Measurements from ENCODE around the gene SLC29A1.
"Not testable (repeated sequence)": the region's sequence is repeated elsewhere in the genome, so short reads cannot be mapped to it uniquely, and the experiment has no call there.

The SLC29A1 gene

DNA sequence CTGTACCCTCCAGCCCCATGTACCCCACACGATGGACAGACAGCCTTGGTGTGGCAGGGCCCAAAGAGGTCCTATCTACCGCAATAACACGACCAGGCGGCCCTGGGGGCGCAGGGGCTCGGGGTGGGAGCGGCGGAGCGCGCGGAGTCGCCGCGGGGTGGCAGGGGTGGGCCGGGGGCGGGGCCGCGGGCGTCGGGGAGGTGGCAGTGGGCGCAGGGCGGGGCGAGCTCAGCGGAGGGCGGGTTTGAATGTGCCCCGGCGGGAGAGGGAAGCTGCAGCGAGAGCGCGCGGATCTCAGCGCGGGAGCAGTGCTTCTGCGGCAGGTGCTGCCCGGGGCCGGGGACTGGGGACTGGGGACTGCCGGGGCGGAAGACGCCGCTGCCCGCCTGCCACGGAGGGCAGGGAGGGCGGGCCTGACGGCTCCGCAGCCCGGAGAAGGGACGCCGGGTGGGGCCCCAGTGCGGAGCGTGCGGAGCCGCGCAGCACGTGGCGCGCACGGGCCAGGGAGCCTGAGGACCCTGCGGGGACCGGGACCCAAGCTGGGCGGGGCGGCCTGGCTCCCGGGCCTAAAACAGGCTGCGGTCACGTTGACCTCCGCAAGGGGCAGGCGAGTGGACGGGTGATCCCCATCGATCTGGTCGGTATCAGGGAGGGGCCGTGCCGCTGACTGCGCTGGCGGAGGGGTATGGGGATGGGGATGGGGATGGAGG is at the start of gene SLC29A1:
TSS of gene SLC29A1 (plus strand) at position 277 of the 710 bp plus-strand sequence. CDS start 3,719 bp downstream, outside the sequence.
- FAIRE-seq = no peak

DNA sequence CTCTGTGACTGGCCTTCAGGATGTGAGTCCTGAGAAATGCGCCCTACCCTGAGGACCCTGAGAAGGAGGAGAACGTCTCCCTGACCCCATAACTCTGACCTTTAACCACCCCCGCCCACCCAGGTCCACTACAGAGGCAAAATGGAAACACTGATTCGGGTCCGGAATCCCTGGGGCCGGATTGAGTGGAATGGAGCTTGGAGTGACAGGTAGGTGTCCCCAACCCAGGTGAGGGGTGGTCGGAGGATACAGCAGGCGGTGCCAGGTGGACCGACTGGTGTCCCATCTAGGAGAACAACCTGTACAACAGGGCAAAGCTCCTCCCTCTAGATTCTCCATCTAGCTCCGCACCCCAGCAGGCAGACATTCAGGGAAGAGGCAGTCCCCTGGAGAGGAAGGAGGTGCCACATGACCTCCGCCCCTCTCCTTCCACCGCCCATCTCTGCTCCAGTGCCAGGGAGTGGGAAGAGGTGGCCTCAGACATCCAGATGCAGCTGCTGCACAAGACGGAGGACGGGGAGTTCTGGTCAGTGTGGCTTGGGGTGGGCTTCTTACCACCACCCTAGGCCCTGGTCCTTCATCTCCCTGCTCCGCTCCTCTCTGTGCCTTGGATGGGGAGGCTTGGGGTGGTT is 47.1 kb upstream of the SLC29A1 start:
- FAIRE-seq = no peak

DNA sequence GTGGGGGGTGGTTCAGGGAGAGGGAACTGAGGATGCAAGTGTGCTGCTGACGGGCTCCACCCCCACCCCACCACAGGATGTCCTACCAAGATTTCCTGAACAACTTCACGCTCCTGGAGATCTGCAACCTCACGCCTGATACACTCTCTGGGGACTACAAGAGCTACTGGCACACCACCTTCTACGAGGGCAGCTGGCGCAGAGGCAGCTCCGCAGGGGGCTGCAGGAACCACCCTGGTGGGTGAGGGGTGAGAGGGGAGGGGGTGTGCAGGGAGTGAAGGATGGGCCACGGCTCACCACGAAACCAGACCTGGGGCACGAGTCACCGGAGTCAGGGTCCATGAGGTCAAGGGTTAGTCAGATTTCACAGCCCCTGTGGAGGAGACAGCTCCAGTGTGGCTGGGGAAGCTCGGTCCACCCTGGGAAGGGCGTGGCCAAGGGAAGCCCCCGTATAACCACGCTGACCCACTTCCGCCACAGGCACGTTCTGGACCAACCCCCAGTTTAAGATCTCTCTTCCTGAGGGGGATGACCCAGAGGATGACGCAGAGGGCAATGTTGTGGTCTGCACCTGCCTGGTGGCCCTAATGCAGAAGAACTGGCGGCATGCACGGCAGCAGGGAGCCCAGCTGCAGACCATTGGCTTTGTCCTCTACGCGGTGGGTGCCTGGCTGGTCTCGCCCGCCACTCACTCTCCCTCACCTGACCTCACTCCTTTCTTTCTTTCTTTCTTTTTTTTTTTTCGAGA is 46.5 kb upstream of the SLC29A1 start:
- FAIRE-seq = no peak

DNA sequence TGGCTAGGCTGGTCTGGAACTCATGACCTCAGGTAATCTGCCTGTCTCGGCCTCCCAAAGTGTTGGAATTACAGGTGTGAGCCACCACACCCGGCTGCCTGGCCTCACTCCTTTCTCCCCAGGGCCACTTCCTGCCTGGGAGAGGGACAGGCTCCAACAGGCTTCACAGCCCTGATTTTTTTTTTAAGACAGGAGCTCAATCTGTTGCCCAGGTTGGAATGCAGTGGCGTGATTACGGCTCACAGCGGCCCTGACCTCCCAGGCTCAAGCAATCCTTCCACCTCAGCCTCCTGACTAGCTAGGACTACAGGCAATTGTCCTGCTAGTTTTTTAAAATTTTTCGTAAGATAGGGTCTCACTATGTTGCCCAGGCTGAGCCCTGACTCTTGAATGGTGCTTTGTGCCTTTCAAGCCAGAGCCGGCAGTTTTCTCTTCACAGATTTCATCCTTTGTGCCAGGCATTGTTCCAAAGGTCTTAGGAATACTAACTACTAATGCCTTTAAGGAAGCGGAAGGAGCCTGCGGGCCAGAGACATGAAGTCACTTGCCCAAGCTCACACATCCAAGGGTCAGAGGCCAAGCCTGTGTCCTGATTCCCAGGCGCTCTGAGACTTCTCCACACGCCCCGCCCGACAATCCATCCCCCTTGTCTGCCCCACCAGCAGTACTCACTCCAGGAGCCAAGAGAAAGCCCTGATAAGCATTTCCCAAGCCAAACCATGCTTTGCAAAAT is 45.5 kb upstream of the SLC29A1 start:
- no peak for FAIRE-seq

DNA sequence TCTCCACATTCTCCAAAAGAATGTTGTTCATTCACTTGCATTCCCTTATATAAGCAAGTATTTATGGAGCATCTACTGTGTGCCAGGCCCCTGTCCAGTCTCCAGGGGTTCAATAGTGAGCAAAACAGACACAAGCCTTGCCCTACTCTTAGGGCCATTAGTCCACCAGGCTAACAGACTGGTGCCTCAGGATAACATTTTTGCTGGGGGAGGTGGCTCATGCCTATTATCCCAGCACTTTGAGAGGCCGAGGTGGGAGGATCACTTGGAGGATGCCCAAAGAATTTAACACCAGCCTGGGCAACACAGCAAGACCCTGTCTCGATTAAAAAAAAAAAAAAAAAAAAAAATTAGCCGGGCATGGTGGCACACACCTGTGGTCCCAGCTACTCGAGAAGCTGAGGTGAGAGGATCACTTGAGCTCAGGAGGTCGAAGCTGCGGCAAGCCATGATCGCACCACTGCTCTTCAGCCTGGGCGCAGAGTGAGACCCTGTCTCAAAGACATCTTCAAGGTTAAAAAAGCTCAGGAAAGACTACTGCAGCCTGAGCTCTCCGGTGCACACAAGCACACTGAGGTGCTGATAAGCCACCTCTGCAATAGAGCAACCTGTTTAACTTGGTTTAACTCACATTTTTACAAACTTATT is 44.8 kb upstream of the SLC29A1 start:
- no peak for FAIRE-seq

DNA sequence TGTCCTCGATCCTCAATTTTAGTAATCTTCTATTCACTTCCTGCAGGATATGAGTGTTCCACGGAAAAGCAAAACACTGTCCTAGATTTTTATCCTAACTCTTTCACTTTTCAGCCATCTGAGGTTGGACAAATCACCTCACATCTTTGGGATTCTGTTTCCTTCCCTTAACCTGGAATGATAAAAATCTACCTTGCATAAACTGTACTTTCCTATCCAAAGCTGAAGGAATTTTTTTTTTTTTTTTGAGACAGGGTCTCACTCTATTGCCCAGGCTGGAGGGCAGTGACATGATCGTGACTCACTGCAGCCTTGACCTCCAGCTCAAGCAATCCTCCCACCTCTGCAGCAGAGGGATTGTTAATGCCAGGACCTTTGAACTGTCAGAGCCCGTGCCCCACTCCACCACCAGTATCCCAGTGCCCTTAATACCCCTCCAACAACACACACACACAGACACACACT is 44.3 kb upstream of the SLC29A1 start:
- no peak for FAIRE-seq

DNA sequence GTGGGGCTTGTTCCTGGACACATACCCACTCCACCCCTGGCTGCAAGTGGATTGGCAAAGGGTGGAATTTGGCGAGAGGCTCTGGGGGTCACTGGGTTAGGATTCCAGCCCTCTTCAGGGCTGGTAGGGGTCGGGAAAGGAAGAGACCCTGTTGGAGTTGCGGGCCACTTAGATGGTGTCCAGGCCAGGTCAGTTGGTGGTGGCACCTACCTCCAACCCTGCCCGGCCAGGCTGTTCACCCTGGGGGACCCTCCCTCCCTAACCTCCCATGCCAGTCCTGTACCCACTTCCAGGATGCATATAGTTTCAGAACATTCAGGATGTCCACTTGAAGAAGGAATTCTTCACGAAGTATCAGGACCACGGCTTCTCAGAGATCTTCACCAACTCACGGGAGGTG is 43.7 kb upstream of the SLC29A1 start:
- FAIRE-seq = no peak

DNA sequence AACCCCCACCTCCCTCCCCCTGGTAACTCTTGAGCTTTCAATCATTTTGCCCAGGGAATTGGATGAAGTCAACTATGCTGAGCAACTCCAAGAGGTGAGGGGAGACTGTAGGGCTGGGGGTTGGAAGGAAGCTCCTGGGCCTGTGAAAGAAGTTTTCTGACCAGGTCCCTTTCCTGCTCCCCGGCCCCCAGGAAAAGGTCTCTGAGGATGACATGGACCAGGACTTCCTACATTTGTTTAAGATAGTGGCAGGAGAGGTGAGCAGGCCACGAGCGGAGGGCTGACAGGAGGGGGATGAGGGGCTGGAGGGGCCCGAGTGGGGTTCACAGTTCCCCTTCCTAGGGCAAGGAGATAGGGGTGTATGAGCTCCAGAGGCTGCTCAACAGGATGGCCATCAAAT is 43.0 kb upstream of the SLC29A1 start:
- no peak for FAIRE-seq

DNA sequence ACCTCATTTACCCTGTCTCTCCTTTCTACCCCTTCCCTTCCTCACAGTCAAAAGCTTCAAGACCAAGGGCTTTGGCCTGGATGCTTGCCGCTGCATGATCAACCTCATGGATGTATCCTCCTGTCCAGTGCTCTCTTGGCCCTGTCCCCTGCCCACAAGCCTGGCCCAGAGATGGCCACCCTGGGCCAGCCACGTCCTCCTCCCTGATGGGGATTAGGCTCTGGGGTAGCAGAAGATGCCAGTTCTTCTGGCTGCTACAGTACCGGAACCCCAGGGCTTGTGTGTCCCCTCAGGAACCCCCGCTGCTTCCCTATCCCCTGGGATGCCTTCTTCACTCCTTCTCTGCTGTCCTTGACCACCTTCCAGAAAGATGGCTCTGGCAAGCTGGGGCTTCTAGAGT is 42.5 kb upstream of the SLC29A1 start:
- FAIRE-seq = no peak

DNA sequence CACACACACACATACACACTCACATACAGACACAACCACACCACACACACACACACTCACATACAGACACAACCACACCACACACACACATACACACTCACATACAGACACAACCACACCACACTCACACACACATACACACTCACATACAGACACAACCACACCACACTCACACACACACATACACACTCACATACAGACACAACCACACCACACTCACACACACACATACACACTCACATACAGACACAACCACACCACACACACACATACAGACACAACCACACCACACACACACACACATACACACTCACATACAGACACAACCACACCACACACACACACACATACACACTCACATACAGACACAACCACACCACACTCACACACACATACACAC is 41.6 kb upstream of the SLC29A1 start:
- not testable (repeated sequence) for FAIRE-seq

DNA sequence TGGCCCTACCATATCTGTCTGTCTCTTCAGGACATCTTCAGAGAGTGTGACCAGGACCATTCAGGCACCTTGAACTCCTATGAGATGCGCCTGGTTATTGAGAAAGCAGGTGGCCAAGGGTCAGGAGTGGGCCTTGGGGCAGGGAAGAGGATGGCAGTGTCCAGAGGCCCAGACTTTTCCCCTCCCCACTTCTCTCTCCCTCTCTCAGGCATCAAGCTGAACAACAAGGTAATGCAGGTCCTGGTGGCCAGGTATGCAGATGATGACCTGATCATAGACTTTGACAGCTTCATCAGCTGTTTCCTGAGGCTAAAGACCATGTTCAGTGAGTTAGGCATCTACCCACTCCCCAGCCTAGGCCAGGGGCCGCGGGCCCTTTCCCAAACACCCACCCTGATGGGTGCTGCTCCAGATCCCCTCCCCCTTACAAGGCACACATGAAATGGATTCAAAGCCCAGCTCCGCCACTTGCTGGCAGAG is 40.4 kb upstream of the SLC29A1 start:
- no peak for FAIRE-seq

DNA sequence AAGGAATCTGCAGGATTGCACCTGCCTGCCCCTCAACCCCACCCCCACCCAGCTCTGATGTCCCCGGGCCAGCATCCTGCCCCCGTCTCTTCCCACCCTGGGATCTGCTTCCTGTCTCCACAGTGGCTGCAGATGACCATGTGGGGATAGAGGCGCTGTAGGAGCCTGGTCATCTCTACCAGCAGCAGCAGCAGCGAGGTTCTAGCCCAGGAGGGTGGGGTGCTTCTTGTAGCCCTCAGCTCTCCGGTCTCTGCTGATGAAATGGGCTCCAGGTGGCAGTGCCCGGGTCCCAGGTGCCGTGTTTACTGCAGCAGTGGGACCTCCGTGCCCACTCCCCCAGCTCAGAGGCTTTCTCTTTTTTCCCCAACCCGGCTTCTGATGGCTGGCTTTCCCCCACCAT is 39.6 kb upstream of the SLC29A1 start:
- FAIRE-seq = no peak

DNA sequence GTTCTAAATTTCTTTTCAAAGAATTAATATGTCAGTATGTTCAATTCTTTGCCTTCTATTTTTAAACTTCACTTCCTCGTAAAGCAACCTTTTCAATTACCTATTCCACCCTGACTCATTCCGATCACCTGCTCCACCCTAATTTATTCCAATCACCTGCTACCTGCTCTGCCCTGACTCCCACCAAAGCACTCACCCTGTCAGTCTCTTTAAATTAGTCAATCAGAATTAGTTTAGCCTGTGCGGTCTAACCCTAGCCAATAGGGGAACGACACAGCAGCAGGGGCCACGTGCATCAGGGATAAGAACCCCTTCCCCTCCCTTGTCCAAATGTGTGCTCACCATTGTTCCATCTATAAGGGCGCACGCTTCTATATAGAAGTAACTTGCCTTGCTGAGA is 38.0 kb upstream of the SLC29A1 start:
- FAIRE-seq = not testable (repeated sequence)

DNA sequence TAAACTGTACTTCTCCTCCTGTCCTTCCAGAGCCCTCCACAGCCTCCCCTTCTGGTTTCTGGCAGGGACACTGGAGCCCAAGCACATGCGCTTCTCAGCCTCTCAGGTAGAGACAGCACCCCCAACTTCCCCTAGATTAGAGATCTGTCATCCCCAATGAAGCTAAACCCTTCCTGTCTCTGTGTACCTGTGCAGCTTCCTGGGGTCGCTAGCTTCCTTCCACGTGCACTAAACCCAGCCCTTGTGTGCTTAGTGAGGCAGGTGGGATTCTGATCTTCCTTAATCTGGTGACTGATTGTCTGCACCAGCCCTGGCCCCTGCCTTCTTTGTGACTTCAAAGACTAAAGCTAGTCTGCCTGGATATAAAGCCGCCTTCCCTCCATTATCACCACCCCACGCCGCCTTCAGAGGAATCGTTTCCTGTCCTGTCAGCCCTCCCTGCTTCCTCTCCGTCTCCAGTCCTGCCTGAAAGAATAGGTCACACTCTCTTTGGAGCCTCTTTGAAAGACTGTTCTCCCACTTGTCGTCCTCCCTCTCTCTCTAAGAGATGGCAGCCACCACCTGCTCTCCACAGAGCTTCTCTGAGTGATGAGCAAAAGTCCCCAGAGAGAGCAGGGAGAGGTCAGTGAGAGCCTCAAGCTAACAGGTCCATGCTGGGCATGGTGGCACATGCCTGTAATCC is 37.3 kb upstream of the SLC29A1 start:
- no peak for FAIRE-seq

DNA sequence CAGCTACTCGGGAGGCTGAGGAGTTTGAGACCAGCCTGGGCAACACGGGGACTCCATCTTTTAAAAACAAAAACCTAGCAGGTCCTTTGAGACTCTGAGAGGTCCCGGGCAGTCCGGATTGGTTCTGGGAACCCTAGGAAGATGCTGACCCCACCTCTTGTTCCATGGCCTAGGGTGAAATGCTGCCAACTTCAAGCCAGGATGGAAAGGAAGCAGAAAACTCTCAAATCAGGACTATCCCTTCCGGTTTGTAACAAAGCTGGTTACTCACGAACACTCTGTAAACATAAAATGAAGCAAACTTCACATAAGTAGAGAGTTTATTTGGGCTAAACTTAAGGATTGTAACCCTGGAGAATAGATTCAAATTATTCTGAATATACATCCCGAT is 36.8 kb upstream of the SLC29A1 start:
- FAIRE-seq = no peak

DNA sequence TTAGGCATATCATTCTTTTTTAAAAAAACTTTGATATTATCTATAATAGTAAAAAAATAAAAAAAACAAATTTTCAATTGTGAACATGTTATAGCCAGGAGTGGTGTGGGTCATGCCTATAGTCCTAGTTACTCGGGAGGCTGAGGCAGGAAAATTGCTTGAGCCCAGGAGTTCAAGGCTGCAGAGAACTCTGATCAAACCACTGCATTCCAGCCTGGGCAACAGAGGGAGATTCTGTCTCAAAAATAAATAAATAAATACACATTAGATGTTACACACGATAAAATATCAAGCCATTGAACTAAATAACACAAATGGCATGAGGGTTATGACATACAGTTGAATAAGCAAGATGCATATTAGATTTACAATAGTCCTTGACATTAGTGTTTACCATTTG is 34.6 kb upstream of the SLC29A1 start:
- no peak for FAIRE-seq

DNA sequence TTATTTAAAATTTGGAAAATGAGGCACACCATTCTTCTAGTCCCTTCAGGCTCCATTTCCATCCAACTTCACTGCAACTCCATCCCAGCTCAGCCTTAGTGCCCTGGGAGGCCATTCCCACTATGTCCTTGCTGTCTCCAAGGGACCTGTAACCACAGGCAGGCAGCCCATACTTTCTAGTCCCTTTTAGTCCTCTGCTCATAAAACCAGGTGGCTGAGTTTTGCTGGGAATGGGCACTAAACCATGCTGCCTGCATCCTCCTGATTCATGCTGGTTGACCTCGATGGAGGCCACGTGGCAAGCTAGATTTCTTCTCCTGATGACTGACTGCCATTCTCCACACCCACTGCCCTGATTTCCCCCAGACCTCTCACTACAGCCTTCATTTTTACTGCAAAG is 34.1 kb upstream of the SLC29A1 start:
- FAIRE-seq = no peak

DNA sequence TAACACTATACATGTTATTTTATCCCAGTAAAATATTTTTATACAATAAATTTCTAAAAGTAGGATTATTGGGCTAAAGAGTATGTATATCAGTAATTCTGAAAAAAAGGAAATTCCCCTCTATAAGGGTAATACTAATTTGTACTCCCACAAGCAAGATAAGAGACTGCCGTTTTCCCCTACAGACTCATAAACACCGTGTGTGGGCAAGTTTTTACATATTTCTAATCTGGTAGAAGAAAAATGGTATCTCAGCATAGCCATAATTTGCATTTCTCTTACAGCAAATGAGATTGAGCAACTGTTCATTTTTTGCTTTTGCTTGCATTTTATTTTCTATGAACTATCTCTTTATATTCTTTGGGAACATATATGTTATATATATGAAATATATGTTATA is 32.7 kb upstream of the SLC29A1 start:
- no peak for FAIRE-seq

DNA sequence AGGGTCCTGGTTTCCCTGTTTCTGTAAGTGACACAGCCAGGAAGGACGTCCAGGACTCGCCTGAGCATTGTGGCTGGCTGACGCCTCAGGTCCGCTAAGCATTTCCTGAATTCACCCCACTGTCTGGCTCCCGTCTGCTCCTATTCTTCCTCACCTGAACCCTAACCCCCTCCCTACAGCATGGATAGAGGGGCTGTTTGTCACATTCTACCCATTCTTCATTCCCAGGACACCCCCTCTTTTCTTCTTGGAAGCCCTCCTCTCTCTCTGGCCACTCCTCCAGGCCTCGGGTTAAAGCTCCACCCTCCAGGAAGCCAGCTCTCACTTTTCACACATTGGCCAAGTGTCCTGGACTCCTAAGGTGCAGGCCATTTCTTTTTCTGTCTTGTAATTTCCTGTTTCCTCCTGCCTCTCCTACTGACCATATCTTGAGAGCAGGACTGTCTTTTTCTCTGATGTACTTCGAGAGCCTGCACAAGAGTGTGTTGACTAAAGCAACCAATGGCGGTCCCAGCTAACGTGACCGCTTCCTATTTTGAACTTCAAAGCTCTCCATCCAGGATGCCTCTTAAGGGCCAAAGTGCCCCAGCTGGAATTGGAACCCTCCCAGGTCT is 30.9 kb upstream of the SLC29A1 start:
- FAIRE-seq = no peak

DNA sequence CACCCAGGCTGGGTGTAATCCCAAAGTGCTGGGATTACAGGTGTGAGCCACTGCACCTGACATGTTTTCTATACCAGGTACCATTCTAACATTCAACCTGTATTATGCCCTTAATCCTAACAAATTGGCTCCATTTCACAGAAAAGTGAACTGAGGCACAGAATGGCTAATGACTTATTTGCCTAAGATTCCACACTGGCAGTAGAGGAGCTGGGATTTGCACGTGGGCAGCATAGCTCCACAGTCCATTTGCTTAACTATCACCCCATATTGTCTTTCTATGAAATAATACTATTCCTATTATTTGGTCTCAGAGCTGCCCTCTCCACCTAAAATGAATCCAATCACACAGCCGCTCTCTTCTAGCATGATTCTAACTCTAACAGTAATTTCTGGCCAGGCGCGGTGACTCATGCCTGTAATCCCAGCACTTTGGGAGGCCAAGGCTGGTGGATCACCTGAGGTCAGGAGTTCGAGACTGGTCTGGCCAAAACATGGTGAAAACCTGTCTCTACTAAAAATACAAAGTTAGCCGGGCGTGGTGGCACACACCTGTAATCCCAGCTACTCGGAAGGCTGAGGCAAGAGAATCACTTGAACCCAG is 30.0 kb upstream of the SLC29A1 start:
- no peak for FAIRE-seq

DNA sequence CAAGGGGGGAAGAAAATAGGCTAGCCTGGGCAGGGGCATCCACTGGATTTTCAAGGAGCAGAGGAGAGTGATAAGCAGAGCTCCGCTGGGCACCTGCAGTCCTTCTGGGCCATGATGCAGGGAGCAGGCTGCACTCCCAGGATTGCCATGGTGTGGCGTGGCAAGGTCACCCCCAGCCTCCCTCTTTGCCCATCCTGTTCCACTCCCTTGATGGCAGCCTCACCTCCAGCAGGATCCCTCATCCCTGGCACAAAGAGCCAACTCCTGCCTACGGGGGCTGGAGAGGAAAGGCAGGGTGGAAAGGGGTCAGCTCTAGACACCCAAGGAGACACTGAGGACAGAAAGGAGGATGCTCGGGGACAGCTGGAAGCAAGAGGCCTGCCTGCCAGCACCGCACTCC is 29.1 kb upstream of the SLC29A1 start:
- FAIRE-seq = no peak

Data from colon (tissue), 2 donors.